GM10248 (cell line): ENCODE results near the gene MYL5.

Experiments used
- CTCF ChIA-PET: fragments of 300-600 bp; sonication (Branson Sonifier 250); formaldehyde crosslinking; extraction: SDS; loops from one replicate; lab custom pipeline; 2021; ENCODE audit warnings: antibody characterized with exemption; lab: Yijun Ruan, JAX
- POLR2A ChIA-PET: fragments of 350-650 bp; sonication (Branson Sonifier 250); formaldehyde crosslinking; extraction: SDS; loops from one replicate; lab custom pipeline; 2020; ENCODE audit warnings: antibody characterized with exemption; lab: Yijun Ruan, JAX
- DNase-seq: peaks from one replicate; pipeline ENCODE4 v3.0.0; 2012; ENCODE audit errors: extremely low spot score
- TF ChIP-seq, protein P1 (sequence below): IDR thresholded peaks from 2 replicates; pipeline ENCODE4 v1.5.1; 2012; ENCODE audit warnings: mild to moderate bottlenecking, low read depth; ENCODE audit errors: extremely low read depth, missing control alignments, control extremely low read depth

Gene MYL5

DNA sequence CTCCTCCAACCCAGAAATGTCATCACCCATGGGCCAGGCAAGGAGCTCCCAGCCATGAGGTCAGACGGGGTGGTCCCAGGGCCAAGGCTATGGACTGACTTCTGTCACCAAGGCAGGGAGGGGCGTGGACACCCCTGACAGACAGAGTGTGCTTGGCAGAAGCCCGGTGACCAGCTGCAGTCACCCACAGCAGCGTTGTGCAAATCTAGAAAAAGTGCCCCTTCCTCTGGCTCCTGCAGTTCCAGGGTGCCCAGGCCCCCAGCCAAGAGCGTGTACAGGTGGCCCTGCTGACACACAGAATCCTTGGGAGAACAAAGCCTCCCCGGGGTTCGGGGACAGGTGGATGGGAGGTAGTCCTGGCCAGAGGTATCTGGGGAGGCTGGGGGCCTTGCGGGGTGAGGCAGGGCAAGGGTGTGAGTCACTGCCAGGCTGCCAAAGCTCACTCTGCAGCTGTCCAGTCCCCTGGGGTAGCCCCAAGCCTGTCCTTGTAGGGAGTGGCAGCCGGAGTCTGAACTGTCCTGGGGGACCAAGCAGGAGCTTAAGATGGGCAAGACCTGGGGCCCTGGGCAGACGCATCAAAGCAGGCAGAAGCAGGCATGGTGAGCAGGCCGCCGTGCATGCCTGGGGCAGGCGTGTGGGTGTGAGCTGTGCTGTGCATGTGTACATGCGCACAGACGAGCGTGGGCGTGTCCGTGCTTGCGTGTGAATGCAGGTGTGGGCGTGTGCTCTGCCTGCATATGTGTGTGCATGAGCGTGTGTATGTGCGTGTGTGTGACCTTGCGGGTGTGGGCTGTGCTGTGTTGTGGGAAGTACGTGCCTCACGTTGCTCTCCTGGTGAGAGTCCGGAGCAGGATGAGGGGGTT, 3.3 kb downstream of the MYL5 start:
- ChIA-PET CTCF (interaction anchor here (1.2 to 1.5 kb wide), 2 partner anchors 9 to 65 kb away, joined by 3 to 4 read pairs; no protein-coding TSS in a partner anchor), POLR2A (no interaction called here)
- DNase-seq = no peak
- TF ChIP-seq, protein P1, sequence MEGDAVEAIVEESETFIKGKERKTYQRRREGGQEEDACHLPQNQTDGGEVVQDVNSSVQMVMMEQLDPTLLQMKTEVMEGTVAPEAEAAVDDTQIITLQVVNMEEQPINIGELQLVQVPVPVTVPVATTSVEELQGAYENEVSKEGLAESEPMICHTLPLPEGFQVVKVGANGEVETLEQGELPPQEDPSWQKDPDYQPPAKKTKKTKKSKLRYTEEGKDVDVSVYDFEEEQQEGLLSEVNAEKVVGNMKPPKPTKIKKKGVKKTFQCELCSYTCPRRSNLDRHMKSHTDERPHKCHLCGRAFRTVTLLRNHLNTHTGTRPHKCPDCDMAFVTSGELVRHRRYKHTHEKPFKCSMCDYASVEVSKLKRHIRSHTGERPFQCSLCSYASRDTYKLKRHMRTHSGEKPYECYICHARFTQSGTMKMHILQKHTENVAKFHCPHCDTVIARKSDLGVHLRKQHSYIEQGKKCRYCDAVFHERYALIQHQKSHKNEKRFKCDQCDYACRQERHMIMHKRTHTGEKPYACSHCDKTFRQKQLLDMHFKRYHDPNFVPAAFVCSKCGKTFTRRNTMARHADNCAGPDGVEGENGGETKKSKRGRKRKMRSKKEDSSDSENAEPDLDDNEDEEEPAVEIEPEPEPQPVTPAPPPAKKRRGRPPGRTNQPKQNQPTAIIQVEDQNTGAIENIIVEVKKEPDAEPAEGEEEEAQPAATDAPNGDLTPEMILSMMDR = no peak

DNA sequence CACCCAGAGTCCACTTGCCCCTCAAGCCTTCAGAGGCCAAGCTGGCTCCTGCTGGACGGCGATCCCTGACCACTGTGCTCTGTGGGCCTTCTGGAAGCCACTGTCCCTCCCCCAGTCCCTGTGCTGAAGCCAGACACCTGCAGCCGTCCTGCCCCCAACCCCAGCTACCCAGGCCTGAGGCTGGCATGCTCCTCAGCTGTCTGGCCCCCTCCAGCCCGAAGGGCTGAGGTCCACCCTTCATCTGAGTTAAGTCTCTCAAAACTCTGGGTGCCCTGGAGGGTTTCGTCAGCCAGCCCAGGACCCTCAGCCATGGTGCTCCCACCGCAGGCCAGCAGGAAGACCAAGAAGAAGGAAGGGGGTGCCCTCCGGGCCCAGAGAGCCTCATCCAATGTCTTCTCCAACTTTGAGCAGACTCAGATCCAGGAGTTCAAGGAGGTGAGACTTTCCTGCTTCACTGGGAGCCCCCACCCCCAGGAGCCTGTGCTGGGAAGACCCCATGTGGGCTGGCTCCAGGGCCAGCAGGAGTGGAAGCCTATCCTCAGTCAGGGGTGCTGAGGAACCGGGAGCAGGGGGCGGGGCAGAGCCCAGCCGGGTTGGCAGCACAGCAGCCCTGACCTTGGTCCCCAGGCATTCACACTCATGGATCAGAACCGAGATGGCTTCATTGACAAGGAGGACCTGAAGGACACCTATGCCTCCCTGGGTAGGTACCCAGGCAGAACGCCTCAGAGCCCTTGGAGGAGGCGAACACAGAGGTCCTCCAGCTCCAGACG, 4.2 kb downstream of the MYL5 start:
- TF ChIP-seq, protein P1 = no peak
- DNase-seq = no peak
- CTCF ChIA-PET = interaction anchor here (1.5 kb wide), 1 partner anchor 9 kb away, joined by 3 read pairs; no protein-coding TSS in a partner anchor
- POLR2A ChIA-PET = no interaction called here

DNA sequence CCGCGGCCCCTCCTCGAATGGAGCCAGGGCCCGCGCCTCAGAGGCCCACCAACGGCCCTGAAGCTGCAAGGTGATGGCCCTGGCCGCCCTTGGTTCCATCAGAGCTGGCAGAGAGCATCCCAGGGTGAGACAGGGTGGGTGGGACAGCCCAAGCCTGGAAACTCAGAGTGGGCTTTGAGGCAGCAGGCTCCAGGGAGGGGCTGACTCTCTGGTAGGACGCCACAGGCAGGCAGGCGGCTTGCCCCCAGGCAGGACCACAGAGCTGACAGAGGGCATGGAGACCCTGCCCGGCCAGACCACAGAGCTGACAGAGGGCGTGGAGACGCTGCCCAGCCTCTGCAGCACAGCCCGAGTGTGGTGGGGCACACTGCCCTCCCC, 4.8 kb downstream of the MYL5 start:
- ChIA-PET POLR2A (no interaction called here), CTCF (no interaction called here)
- TF ChIP-seq, protein P1 = no peak
- no peak for DNase-seq

DNA sequence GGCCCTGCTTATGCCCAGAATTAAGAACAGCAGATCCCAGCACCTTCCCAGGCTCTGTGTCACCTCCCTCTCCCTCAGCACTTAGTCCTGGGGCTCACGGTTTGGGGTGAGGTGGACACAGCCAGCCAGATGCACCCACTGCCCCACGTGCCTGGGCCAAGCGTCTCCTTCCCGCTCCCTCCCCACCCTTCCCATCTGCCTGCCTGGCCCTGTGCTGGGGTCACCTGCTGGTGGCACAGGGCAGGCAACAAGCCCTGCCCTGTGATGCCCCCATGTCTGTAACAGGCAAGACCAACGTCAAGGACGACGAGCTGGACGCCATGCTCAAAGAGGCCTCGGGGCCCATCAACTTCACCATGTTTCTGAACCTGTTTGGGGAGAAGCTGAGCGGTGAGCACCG, 5.3 kb downstream of the MYL5 start:
- TF ChIP-seq, protein P1 = no peak
- CTCF ChIA-PET = no interaction called here
- POLR2A ChIA-PET = no interaction called here
- DNase-seq = no peak

DNA sequence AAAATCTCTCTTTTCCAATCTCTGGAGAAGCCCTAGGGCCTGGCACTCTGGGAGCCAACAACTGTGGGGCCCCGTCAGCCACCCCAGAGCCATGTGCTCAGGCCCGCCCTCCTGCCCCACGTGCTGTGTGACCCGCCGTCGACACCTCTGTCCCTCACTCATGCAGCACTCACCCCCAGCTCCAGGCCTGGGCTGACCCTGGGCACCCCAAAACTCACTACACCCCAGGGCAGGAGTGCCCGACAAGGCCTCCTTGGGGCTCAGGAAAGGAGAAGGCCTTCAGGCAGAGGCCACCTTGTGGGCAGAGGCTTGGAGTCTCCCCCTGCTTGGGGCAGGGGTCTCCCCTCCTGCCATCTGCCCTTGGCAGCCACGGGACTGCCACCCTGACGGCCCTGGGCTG, 5.7 kb downstream of the MYL5 start:
- DNase-seq = no peak
- TF ChIP-seq, protein P1 = no peak
- CTCF ChIA-PET = no interaction called here
- POLR2A ChIA-PET = no interaction called here

DNA sequence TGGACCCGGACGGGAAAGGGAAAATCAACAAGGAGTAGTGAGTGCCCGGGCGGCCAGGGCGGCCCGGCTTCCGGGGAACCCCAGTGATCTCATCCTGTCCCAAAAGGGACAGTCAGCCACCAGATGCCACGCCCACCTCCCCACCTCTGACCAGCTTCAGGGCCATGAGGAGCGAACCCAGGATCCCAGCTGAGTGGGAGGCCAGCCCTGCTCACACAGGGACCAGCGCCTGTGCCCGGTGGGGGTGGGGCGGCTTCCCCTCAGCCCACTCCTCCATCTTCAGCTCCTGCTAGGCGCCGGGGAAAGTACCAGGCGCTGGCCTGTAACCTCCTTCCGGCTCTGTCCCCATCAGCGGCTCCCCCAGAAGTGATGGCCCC, 6.2 kb downstream of the MYL5 start:
- POLR2A ChIA-PET = no interaction called here
- CTCF ChIA-PET = interaction anchor here (1.2 kb wide), 1 partner anchor 60 kb away, joined by 4 read pairs; no protein-coding TSS in a partner anchor
- TF ChIP-seq, protein P1 = no peak
- DNase-seq = peak; percentile 73
